Testis (tissue), 3 donors: ENCODE data around the gene NAA20. TPM values are rescaled to one million over a fixed set of nuclear protein-coding genes. Genes with fewer than 3 reads are reported as not detected.

Experiments
- DNase-seq: peaks from one replicate; pipeline ENCODE4 v3.0.0-alpha.2; 2019
- H3K27ac ChIP-seq, 2 donors: fragments of 200-600 bp; sonication (generic); one replicate each; pipeline ENCODE4 v1.5.1; 2019
- H3K27me3 ChIP-seq: fragments of 200-600 bp; sonication (generic); one replicate; pipeline ENCODE4 v1.5.1; 2019
- H3K36me3 ChIP-seq: fragments of 200-600 bp; sonication (generic); one replicate; pipeline ENCODE4 v1.5.1; 2017; ENCODE audit warnings: low read depth; ENCODE audit errors: missing control alignments
- H3K4me1 ChIP-seq: fragments of 200-600 bp; sonication (generic); one replicate; pipeline ENCODE4 v1.5.1; 2019
- H3K4me3 ChIP-seq, 2 donors: fragments of 200-600 bp; sonication (generic); one replicate each; pipeline ENCODE4 v1.5.1; 2017 to 2019
- H3K9me3 ChIP-seq: fragments of 200-600 bp; sonication (generic); one replicate; pipeline ENCODE4 v1.5.1; 2017
- CTCF ChIP-seq, 3 experiments: fragments of 450-650 bp in 2 of 3; fragments of 200-600 bp in 1 of 3; sonication (generic) in 1 of 3; IDR thresholded peaks; one replicate each; pipeline ENCODE4 v1.5.1; 2016 to 2019; ENCODE audit warnings: antibody characterized with exemption in 3 of 3, mild to moderate bottlenecking in 2 of 3, moderate library complexity in 1 of 3
- POLR2A ChIP-seq: fragments of 450-650 bp; IDR thresholded peaks from one replicate; pipeline ENCODE4 v1.6.1; 2017; ENCODE audit warnings: antibody characterized with exemption, mild to moderate bottlenecking, moderate library complexity
- WGBS, 2 donors: methylation state at CpG; one replicate each; pipeline ENCODE4 v1.1.5; 2018; 5-methylcytosine and 5-hydroxymethylcytosine counted together
- intact Hi-C: fragments of 100-400 bp; cut with DNase I; formaldehyde crosslinking; loops from one replicate; pipeline ENCODE4 v1.15.1; 2023; ENCODE audit warnings: low total_unique reads
- polyA plus RNA-seq: library from polyadenylated mRNA; stranded (reverse); fragments of 350-450 nt; fragmentation: Illumina TruSeq; extraction: RNeasy Lipid Tissue Mini Kit (QIAGEN cat#74804); gene quantifications from one replicate; pipeline ENCODE4 v1.2.3, GENCODE V29; 2014; ENCODE audit warnings: low read depth, low replicate concordance; ENCODE audit not compliant: insufficient read depth
- total RNA-seq, 2 donors: library from RNA; depleted of rRNA; stranded (reverse); fragments of >200 nt; gene quantifications; one replicate each; pipeline ENCODE4 v1.2.3, GENCODE V29; 2016

NAA20 gene
- total and polyA plus RNA-seq, 3 donors from 2014 or later, result 41.3 to 176 (median 53.9) TPM

GRCh38 chr20:20073801-20074371 lies 56.7 kb downstream of the NAA20 start:
- Histone ChIP-seq H3K27ac (no peak overlapping the region), H3K4me1 (no peaks in the 10 kb centered on the region), H3K9me3 (no peaks in the 10 kb centered on the region), H3K27me3 (no peaks in the 10 kb centered on the region), H3K36me3 (no peaks in the 10 kb centered on the region), H3K4me3 (no peak overlapping the region)
- intact Hi-C loops, result no loop called here
- TF ChIP-seq POLR2A (no peak), CTCF (IDR thresholded peaks at IDR 0.05) (no peak)
- WGBS, 2 donors, result 74 to 75% methylated on average over 15 of the region's 15 CpGs
- DNase-seq, result no peak

- Histone ChIP-seq H3K4me3 (no peak overlapping the region), H3K4me1 (no peaks in the 10 kb centered on the region), H3K27ac (no peak overlapping the region), H3K36me3 (no peaks in the 10 kb centered on the region), H3K27me3 (no peaks in the 10 kb centered on the region), H3K9me3 (no peaks in the 10 kb centered on the region)
- intact Hi-C loops, result no loop called here
- no peak for TF ChIP-seq POLR2A
- no peak for TF ChIP-seq CTCF (IDR thresholded peaks at IDR 0.05)
- 83 to 89% methylated on average over 4 of the region's 4 CpGs for WGBS, 2 donors
- no peak for DNase-seq
These were observed 57.9 kb downstream of the NAA20 start for GRCh38 chr20:20075032-20075431.

- TF ChIP-seq CTCF (IDR thresholded peaks at IDR 0.05), result no peak
- TF ChIP-seq POLR2A, result no peak
- Histone ChIP-seq H3K27me3 (no peaks in the 10 kb centered on the region), H3K36me3 (no peaks in the 10 kb centered on the region), H3K27ac (no peak overlapping the region), H3K9me3 (no peaks in the 10 kb centered on the region), H3K4me1 (no peaks in the 10 kb centered on the region), H3K4me3 (no peak overlapping the region)
- DNase-seq, result no peak
- 76 to 93% methylated on average over 7 to 9 of the region's 9 CpGs for WGBS, 2 donors
- intact Hi-C loops, result no loop called here
These were observed 59.3 kb downstream of the NAA20 start for GRCh38 chr20:20076297-20077065.

- Histone ChIP-seq H3K4me3 (no peak overlapping the region), H3K27ac (no peak overlapping the region), H3K4me1 (no peaks in the 10 kb centered on the region), H3K36me3 (no peaks in the 10 kb centered on the region), H3K27me3 (no peaks in the 10 kb centered on the region), H3K9me3 (no peaks in the 10 kb centered on the region)
- TF ChIP-seq CTCF (IDR thresholded peaks at IDR 0.05), result no peak
- no peak for TF ChIP-seq POLR2A
- intact Hi-C loops, result no loop called here
- DNase-seq, result no peak
- WGBS, 2 donors, result 94 to 99% methylated on average over 4 of the region's 4 CpGs
These were observed 60.9 kb downstream of the NAA20 start for GRCh38 chr20:20078041-20078440.
